Measurements from ENCODE around the gene CCL15.

The CCL15 gene

DNA sequence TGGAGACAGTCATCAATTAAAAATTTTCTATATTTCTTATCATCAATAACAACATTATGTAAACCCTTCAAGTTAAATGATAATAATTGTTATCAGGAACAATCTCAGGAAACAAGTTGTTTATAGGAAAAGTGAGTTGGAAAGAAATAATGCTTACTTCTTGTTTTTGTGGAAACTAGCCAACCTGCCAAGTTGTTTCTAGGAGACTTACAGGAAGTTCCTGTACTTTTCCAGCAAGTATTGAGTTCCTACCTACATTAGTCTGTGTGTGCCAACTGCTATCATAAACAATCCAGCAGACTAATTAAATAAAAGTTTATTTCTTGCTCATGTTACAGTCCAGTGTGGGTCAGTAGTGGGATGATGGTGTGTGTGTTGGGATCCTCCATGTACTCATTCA is 13.2 kb downstream of the CCL15 start:
- DNase-seq: no peak

DNA sequence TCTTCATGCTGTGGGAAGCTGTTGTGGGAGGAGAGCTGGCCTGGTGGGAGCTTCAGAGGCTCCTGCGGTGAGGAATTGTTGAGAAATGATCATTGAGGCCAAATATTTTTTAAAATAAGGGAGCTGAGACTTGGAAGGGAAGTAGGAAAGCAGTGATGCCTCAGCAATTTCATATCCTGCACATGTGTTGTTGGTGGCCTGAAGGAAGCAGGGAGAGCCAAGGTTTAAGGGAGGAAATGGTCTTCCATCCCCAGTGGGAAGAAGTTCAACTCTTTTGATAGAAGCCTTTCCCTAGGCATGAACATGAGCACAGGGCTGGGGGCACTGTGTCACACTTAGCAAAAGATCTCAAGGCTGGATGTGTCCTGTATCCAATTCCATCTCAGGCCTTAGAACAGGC is 14.7 kb downstream of the CCL15 start, which contains the start of gene CCL14:
Gene CCL14 (minus strand): TSS at position 87 of the 400 bp plus-strand sequence. CDS start 80 bp downstream, at position 7.
- DNase-seq: no peak

DNA sequence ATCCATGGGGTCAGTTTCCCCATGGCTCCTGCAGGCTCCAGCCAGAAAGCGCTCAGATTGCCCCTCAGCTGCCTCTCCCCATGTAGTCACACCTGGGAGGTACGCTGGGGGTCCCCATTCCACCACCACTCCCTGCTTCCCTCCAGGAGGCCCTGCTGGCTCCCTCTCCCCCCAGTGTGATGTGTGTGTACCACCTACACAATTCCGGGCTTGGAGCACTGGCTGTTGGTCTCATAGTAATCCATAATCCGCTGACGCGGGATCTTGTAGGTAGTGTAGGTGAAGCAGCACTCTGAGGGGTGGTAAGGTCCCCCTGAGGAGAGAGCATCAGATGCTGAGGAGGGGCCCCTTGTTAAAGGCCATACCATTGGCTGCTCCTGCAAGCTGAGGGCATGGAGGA is 17.2 kb downstream of the CCL15 start:
- DNase-seq: no peak

DNA sequence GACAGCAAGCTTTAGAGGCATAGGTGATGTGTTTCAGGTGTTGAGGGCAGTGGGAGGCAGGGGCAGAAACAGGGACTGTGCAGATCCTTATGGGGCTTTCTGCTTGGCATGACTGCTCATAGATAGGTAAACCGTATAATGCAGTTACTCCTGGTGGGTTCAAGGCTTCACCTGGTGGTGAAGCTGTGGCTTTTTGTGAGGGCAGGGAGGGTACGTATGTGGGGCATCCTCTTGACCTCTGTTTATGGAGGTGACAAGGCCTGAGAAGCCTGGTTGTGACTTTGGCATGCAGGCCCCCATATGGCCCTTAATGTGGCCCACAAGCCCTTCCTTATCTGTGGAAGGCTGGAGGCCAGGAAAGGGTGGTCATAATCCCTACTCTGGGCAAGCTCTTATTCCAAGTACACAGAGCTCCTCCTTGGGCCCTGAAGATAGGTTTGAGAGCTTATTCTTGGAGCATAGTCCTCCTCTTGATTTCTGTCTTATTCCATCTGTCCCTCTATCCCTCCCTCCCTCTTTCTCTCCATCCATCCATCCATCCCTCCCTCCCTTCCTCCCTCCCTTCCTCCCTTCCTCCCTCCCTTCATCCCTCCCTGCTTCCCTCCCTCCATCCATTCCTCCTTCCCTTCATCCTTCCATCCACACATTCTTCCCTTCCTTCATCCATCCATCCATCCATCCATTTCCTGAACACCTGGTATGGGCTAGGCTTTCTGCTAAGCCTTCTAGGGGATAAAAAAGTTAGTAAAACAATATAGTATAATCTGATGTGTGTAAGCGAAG is 18.8 kb downstream of the CCL15 start:
- DNase-seq: no peak

DNA sequence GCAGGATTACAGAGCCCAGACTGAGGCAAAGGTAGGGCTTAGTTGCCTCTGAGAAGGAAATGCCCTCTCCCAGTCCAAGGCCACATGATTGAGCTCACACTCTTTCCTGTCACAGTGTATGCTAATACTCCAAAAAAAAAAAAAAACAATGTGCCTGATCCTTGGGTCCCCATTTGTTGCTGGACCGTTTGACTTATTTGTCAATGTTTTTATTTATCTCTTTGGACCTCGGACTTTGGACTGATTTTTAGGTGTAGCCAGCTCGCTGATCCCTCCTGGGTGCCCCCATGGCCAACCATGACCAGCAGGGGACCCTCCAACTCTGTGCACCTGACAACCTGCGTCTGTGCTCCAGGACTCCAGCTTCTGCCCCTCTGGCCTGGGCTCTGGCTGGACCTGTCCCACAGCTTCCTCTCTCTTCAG is 19.4 kb downstream of the CCL15 start:
- no peak for DNase-seq

DNA sequence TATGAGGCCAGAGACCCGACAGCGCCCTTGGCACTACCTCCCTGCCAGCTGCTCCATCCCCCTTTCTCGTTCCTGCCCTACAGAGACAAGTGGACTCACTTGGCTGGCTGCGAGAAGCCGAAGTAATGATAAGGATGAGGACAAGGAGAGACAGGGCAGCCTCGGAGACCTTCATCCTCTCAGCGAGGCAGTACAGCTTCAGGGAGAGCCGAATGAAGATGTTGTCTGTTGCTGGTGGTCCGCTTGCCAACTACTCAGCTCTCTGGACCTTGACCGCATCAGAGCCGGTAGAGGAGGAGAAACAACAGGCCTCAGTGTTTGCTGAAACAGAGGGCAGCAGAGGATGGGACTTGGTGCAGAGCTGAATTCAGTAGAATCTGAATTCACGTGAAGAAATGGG is 20.1 kb downstream of the CCL15 start, which contains the start of gene CCL16:
Gene CCL16 (minus strand): TSS at position 252 of the 400 bp plus-strand sequence. CDS start 77 bp downstream, at position 175.
- no peak for DNase-seq

DNA sequence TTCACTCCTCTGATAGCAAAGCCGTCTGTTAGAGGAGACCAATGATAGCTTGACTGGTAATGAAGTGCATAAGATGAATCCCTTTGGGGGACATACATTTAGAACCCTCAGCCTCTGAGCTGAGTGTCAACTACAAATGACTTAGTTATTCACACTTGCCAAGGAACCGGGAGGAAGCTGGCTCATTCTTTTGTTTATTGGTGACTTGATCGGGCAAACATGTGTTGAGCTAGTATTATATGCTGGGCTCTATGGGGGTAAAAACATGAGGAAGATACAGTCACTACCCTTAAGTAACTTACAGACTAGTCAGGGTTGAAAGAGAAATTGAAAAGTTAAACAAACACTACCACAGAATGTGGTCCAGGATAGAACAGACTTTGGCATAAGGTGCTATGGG is 23.0 kb downstream of the CCL15 start:
- DNase-seq: no peak

DNA sequence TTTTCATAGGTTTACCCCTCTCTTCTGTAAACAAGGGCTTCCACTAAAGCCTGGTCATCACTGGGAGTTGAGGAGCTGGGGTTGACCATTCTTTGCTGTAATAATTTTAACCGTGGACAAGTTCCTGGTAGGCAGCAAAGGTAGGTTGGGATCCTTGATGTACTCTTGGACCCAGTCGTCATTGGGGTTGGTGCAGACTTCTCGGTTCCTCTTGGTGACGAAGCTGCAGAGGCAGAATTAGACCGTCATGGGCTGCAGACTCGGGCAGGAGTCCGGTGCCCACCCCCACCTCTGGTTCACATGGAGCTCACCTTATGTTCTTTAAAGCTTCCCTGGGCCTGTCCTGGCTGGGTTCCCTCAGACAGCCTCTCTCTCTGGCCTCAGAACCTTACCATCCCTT is 23.8 kb downstream of the CCL15 start:
- no peak for DNase-seq

DNA sequence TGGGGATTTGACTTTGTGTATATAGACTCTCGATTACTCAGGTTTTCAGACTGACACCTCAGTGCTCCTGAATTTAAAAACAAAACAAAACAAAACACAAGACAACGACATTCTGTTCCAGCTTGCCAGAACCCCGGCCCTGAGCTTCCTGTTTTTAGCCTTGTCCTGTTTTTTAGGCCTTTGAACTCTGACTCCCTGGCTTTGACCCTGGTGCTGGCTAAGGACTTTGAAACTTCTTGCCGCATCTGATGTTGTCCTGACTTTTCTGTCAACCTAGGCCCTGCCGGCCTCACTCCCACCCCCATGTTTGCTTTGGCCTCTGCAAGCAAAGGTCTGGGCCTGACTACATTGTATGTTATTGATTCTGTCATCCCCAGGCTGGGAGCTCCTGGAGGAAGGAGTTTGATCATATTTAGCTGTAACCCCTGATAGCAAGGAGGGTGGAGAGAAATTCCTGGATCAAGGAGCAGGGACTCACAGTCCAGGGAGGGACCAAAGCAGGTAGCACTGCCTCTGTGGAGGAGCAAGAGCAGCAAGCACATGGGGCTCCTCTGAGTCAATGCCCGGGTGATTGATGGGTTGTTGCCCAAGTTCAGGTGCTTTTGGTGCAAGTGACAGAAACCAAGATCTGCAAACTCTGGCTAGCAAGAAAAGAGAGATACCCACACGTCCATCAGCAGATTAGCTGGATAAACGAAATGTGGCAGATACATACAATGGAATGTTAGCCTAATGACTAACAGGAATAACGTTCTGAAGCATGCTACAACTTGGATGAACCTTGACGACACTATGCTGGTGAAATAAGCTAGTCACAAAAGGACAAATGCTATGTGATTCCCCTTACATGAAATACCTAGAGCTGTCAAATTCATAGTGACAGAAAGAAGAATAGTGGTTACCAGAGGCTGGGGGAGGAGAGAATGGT is 27.8 kb downstream of the CCL15 start:
- DNase-seq: no peak

DNA sequence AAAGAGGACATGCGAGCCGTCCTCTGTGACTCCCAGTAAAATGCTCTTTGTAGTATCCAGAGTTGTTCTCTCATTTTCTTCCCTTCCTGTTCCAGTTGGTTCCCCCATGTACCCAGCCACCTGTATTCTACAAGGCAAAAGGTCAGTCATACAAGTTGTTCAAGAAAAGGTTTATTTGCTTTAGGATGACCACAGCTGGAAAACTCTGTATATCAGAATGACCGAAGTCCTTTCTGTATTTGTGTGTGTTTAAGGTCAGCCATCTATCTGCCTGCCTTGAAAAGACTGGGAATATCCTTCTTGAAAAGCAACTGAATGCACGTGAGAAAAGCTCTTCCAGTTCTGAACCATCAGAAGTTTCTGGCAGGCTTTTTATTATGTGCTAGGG is 28.4 kb downstream of the CCL15 start:
- no peak for DNase-seq

DNA sequence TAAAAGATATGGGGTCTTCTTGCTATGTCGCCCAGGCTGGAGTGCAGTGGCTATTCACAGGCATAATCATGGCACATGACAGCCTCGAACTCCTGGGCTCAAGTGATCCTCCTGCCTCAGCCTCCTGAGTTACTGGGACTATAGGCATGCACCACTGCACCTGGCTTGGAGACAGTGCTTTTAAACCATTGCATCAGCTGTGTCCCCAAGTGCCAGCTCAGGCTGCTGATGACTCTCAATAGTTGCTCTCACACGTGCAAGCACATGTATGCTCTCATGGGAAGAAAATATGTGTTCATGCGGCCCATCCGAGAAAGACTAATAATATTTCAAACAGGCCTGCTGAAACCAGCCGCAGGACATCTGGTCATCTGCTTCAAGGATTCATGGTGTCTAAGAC is 28.8 kb downstream of the CCL15 start:
- DNase-seq: no peak

DNA sequence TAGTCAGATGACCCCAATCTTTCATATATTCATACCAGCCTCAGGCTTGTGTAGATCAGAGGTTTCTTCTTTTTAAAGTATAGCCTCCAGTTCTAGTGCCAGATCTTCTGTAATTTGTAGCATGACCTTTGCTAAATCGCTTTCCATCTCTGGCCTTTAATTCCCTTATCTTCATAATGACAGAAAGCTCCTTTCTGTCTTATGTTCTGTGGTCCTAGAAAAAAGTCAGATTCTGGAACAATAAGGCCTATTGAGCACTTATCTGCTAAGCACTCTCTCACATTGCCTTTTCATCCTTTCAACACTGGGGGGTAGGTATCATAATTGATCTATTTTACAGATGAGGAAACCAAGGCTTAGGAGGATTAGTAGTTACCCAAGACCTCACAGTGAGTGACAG is 29.3 kb downstream of the CCL15 start:
- DNase-seq: no peak

DNA sequence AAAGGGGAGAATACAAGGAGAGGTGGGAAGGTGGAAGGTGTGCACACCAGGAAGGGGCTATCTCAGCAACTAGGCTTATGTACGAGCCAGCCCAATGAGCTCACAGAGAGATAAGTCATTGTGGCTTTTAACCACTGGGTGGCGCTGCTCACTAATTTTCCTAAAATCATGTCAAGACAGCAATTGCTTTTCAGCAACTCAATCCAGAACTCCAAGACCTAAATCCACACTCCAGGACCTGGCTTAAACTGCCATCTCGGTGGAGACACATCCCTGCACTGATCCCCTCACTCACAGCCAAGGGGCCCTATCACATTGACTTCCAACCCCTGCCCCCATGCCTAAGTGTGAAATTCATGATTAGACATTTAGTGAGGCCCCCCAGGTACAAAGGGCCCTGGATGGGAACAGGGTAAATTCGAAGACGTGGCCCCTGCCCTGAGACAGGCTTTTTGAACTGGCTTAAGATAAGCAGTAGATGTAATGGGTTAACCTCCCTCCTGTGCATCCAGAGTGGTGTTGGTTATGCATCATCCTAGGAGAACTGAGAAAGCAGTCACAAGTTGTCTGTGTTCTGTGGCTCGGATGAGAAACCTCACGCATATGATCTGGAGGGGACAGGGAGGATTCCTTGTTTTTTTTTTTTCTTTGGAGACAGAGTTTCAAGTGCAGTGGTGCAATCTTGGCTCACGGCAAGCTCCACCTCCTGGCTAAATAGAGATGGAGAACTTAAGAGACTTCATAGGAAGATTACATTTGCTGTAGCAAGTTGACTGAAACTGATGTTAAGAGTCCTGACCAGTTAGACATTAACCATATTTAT is 31.6 kb downstream of the CCL15 start:
- peak; percentile 80 for DNase-seq

DNA sequence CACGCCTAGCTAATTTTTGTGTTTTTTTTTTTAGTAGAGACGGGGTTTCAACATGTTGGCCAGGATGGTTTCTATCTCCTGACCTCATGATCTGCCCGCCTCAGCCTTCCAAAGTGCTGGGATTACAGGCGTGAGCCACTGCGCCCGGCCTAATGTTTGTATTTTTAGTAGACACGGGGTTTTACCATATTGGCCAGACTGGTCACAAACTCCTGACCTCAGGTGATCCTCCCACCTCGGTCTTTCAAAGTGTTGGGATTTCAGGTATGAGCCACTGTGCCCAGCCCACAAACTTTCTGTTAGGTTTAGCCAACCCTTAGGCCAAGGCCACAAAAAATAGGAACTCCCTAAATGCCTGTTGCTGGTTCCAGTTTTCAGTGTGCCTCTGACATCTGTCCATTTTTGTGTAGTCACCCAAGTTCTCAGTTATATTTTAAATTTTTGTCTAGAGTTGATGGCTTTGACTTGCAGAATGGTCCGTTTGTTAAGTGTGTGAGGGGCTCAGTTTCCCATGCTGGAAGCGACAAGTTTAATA is 32.8 kb downstream of the CCL15 start:
- no peak for DNase-seq

DNA sequence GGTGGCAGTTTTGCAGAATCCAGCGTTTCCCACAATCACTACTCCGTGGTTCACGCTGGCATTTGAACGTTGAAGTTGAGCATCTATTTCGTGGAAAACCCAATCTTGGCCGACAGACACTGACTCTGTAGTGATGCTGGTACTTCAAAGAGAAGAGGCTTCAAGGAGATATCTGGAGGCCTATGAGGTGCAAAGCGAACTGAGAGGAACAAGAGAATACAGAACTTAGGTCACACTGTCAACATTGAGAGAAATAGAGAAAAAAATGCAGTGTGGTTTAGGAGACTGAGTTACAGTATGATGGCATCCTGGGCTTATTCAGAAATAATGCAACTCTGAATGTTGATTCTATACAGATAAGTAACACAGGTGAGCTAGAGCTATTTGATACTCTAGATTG is 36.1 kb downstream of the CCL15 start:
- DNase-seq: no peak

DNA sequence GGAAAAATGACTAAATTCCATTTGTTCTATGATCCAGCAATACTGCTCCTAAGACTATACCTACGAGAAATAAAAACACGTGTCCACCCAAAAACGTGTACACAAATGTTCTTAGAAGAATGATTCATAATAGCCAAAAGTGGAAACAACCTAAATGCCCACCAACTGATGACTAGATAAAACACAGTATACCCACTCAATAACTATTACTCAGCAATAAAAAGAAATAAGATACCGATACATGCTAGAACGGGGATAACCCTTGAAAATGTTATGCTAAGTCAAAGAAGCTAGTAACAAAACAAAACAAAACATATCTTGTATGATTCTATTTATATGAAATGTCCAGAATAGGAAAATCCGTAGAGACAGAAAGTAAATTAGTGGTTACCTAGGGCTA is 37.7 kb downstream of the CCL15 start:
- no peak for DNase-seq

DNA sequence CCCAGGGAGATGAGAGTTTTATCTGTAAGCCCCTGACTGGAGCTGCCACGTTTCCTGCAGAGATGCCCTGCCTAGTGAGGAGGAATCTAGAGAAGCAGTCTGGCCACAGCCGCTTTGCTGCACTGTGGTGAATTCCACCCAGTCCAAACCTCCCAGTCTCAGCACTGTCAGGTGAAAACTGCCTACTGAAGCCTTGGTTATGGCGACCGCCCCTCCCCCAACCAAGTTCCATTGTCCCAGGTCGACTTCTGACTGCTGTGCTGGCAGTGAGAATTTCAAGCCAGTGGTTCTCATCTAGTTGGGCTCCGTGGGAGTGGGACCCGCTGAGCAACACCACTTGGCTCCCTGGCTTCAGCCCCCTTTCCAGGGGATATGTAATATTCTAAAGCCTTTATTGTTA is 47.6 kb downstream of the CCL15 start:
- DNase-seq: no peak

DNA sequence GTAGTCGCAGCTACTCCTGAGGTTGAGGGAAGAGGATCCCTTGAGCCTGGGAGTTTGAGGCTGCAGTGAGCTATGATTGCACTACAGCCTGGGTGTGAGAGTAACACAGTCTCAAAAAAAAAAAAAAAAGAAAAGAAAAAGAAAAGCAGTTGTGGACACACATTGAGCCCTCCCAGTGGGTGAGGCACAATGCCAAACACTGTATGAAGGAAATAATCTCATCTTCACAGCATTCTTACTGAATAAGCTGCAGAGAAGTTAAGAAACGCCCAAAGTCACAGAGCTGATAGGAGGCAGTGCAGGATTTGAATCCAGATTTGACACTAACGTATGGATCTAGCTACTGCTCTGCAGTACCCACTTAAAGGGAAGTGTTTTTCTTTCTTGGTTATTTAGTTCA is 52.0 kb downstream of the CCL15 start:
- no peak for DNase-seq

DNA sequence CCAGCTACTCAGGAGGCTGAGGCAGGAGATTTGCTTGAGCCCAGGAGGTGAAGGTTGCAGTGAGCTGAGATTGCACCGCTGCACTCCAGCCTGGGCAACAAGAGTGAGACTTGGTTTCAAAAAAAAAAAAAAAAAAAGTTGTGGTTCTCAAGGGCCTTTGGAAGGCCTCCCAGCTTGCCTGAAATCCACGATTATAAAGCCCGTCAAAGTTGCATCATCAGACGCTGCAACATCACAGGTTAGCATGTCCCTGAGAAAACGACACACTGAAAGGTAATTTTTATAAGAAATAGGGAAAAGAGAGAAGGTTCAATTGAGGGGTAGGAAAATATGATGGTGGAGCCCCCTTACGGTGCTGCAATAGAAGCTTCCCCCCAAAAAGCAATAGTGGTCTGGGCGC is 53.3 kb downstream of the CCL15 start:
- no peak for DNase-seq

All from right hindlimb (tissue), 1 donor.